K562 (cell line): ENCODE measurements around the gene GPX5. TPM values are rescaled to one million over a fixed set of nuclear protein-coding genes. Genes with fewer than 3 reads are reported as not detected.

Experiments
- BRD9 ChIP-seq: fragments of 450-650 bp; IDR thresholded peaks from 2 replicates; pipeline ENCODE4 v1.6.1; 2018; ENCODE audit warnings: low read depth; ENCODE audit not compliant: partially characterized antibody
- HDAC2 ChIP-seq: fragments of 450-650 bp; IDR thresholded peaks from 2 replicates; pipeline ENCODE4 v1.6.1; 2016; ENCODE audit warnings: mild to moderate bottlenecking
- HDAC8 ChIP-seq: fragments of 450-650 bp; IDR thresholded peaks from 2 replicates; pipeline ENCODE4 v1.6.1; 2016; ENCODE audit warnings: mild to moderate bottlenecking, missing genetic modification characterization, moderate library complexity, missing compliant biosample characterization
- KAT2B ChIP-seq: IDR thresholded peaks from one replicate; pipeline ENCODE4 v1.6.1; 2012; ENCODE audit warnings: low read depth, mild to moderate bottlenecking, control low read depth, inconsistent platforms, low read length, moderate library complexity
- LCOR ChIP-seq: sonication (generic); formaldehyde crosslinking; IDR thresholded peaks from 2 replicates; pipeline ENCODE4 v1.8.0; 2022; ENCODE audit warnings: mild to moderate bottlenecking, missing genetic modification reagents
- MTA1 ChIP-seq: fragments of 450-650 bp; IDR thresholded peaks from 2 replicates; pipeline ENCODE4 v1.6.1; 2017; ENCODE audit warnings: borderline replicate concordance
- NFYB ChIP-seq: IDR thresholded peaks from 2 replicates; pipeline ENCODE4 v1.6.1; 2011; ENCODE audit warnings: mild to moderate bottlenecking, moderate library complexity; ENCODE audit not compliant: insufficient read length; ENCODE audit errors: extremely low read depth
- ZNF140 ChIP-seq: fragments of 250-450 bp; sonication (Bioruptor Pico); IDR thresholded peaks from 2 replicates; pipeline ENCODE4 v1.8.0; 2021; ENCODE audit warnings: moderate library complexity, mild to moderate bottlenecking, inconsistent platforms
- polyA plus RNA-seq, 8 experiments: library from polyadenylated mRNA; depleted of rRNA in 4 of 8; stranded (reverse) in 5 of 8; unstranded in 3 of 8; fragments of >200 nt; fragmentation: Nextera tagmentation in 2 of 8; fragmentation: Illumina TruSeq in 1 of 8; extraction: Ambion mirVana in 2 of 8; extraction: Trizol in 1 of 8; gene quantifications; 2 replicates each; pipeline versions ENCODE4 v1.2.1 to v1.2.3, GENCODE V29; 2011 to 2014; ENCODE audit warnings: inconsistent platforms in 1 of 8, missing spikeins in 1 of 8
- total RNA-seq, 7 experiments: library from RNA; depleted of rRNA in 6 of 7; stranded (reverse); fragments of >200 nt in 6 of 7; fragmentation: Illumina TruSeq in 2 of 7; extraction: Trizol in 2 of 7; gene quantifications; 2 replicates each; pipeline versions ENCODE4 v1.2.1 to v1.2.3, GENCODE V29; 2011 to 2021; ENCODE audit warnings: low replicate concordance in 1 of 7
- TF ChIP-seq, protein P1 (sequence below), 2 experiments: fragments of 450-650 bp; formaldehyde crosslinking in 1 of 2; IDR thresholded peaks; 2 replicates each; pipeline versions ENCODE4 v1.4.0 to v1.6.1; 2014 to 2020; ENCODE audit warnings: mild to moderate bottlenecking in 2 of 2, borderline replicate concordance in 1 of 2, low read depth in 1 of 2
- TF ChIP-seq, protein P2 (sequence below): sonication (generic); formaldehyde crosslinking; IDR thresholded peaks from 2 replicates; pipeline ENCODE4 v1.4.0; 2020; ENCODE audit warnings: mild to moderate bottlenecking, missing genetic modification reagents
- TF ChIP-seq, protein P3 (sequence below), 2 experiments: IDR thresholded peaks in 1 of 2; conservative IDR thresholded peaks in 1 of 2; 2 replicates each; pipeline ENCODE4 v1.6.1; 2016; ENCODE audit warnings: low read depth in 2 of 2, mild to moderate bottlenecking in 1 of 2, missing compliant biosample characterization in 1 of 2, missing genetic modification characterization in 1 of 2, moderate library complexity in 1 of 2

Gene GPX5
- total and polyA plus RNA-seq, 9 of the 15 experiments (the other 6 are each of a cell fraction or from before 2014, with no cell fraction given) = 0.07 to 0.18 (median 0.15) TPM; not detected in 6

DNA sequence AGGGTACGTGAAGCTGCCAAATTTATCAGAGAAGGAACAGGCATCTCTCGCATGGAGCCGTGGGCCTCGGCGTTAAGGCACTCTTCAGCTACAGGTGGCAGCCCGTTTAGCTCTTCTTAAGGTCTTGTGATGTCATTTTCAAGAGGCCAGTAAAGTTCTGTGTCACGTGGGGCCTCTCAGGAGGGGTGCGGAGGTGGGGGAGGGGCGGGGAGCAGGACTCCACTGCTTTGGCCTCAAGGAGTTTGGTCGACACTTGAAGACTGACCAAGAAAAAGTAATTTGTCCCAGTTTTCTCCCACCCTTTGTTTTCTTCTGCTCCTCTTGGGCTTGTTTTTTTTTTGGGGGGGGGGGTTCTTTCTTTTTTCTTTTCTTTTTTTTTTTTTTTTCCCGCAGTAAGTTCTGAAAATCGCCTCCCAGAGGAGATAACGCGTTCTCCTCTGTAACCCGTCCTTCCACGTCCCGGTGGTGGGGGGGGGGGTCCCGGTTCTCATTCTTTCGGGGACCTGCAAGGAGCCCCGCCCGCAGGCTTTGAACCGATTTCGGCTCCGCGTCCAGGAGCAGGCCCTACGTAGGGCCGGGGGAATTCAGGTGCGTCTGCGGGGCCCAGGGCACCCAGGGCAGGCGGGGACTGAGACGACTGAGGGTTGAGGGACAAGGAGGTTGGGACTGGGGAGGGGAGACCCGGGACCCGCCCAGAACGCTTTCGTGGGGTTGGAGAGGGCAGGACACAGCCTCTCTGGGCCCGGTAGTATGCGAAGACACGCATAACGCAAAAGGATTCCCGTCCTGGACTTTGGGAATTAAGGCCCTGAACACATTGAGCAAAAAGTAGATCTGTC lies 36.1 kb upstream of the GPX5 start (continued):
- TF ChIP-seq, protein P1, sequence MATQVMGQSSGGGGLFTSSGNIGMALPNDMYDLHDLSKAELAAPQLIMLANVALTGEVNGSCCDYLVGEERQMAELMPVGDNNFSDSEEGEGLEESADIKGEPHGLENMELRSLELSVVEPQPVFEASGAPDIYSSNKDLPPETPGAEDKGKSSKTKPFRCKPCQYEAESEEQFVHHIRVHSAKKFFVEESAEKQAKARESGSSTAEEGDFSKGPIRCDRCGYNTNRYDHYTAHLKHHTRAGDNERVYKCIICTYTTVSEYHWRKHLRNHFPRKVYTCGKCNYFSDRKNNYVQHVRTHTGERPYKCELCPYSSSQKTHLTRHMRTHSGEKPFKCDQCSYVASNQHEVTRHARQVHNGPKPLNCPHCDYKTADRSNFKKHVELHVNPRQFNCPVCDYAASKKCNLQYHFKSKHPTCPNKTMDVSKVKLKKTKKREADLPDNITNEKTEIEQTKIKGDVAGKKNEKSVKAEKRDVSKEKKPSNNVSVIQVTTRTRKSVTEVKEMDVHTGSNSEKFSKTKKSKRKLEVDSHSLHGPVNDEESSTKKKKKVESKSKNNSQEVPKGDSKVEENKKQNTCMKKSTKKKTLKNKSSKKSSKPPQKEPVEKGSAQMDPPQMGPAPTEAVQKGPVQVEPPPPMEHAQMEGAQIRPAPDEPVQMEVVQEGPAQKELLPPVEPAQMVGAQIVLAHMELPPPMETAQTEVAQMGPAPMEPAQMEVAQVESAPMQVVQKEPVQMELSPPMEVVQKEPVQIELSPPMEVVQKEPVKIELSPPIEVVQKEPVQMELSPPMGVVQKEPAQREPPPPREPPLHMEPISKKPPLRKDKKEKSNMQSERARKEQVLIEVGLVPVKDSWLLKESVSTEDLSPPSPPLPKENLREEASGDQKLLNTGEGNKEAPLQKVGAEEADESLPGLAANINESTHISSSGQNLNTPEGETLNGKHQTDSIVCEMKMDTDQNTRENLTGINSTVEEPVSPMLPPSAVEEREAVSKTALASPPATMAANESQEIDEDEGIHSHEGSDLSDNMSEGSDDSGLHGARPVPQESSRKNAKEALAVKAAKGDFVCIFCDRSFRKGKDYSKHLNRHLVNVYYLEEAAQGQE (IDR thresholded peaks at IDR 0.05; ENCODE audit: borderline replicate concordance) = peak; percentile 60
- TF ChIP-seq, protein P1 (CRISPR knock-in tag; IDR thresholded peaks at IDR 0.05; ENCODE audit: low read depth) = no peak
- TF ChIP-seq NFYB = no peak
- TF ChIP-seq HDAC2 = peak; percentile 63; the same call in 1 of the 2 replicates
- TF ChIP-seq MTA1 = peak; percentile 63; the same call in 1 of the 2 replicates
- 0 out of 2 replicates have a peak, but pooled peaks have one; percentile 55 for TF ChIP-seq HDAC8 (tag)
- no peak for TF ChIP-seq LCOR (CRISPR knock-in tag)
- peak; percentile 67 for TF ChIP-seq BRD9
- TF ChIP-seq, protein P2, sequence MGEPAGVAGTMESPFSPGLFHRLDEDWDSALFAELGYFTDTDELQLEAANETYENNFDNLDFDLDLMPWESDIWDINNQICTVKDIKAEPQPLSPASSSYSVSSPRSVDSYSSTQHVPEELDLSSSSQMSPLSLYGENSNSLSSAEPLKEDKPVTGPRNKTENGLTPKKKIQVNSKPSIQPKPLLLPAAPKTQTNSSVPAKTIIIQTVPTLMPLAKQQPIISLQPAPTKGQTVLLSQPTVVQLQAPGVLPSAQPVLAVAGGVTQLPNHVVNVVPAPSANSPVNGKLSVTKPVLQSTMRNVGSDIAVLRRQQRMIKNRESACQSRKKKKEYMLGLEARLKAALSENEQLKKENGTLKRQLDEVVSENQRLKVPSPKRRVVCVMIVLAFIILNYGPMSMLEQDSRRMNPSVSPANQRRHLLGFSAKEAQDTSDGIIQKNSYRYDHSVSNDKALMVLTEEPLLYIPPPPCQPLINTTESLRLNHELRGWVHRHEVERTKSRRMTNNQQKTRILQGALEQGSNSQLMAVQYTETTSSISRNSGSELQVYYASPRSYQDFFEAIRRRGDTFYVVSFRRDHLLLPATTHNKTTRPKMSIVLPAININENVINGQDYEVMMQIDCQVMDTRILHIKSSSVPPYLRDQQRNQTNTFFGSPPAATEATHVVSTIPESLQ = no peak
- TF ChIP-seq, protein P3, sequence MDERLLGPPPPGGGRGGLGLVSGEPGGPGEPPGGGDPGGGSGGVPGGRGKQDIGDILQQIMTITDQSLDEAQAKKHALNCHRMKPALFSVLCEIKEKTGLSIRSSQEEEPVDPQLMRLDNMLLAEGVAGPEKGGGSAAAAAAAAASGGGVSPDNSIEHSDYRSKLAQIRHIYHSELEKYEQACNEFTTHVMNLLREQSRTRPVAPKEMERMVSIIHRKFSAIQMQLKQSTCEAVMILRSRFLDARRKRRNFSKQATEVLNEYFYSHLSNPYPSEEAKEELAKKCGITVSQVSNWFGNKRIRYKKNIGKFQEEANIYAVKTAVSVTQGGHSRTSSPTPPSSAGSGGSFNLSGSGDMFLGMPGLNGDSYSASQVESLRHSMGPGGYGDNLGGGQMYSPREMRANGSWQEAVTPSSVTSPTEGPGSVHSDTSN (CRISPR knock-in tag; IDR thresholded peaks at IDR 0.05; ENCODE audit: low read depth) = no peak
- TF ChIP-seq, protein P3 (tag; conservative IDR thresholded peaks at IDR 0.05; ENCODE audit: low read depth) = peak; percentile 17; the same call in 1 of the 2 replicates
- TF ChIP-seq ZNF140 (CRISPR knock-in tag) = no peak
- no peak for TF ChIP-seq KAT2B
